Thymus (tissue), 11 donors: ENCODE measurements around the gene TPCN1. TPM values are rescaled to one million over a fixed set of nuclear protein-coding genes. Genes with fewer than 3 reads are reported as not detected.

Source experiments
- DNase-seq, 9 donors: peaks; one replicate each; pipeline ENCODE4 v3.0.0-alpha.2; 2013; ENCODE audit warnings: low spot score in 9 of 9, low read depth in 6 of 9, missing footprints in 1 of 9
- H3K27ac ChIP-seq, 2 donors: one replicate each; pipeline ENCODE4 v1.5.1; 2013; ENCODE audit warnings: control low read depth in 1 of 2, low read depth in 1 of 2, low read length in 1 of 2, mild to moderate bottlenecking in 1 of 2, moderate library complexity in 1 of 2
- H3K27me3 ChIP-seq, 2 donors: one replicate each; pipeline ENCODE4 v1.5.1; 2013; ENCODE audit warnings: low read length in 1 of 2; ENCODE audit not compliant: control insufficient read depth in 2 of 2, insufficient read depth in 1 of 2
- H3K36me3 ChIP-seq, 2 donors: one replicate each; pipeline ENCODE4 v1.5.1; 2013; ENCODE audit warnings: low read length in 1 of 2, mild to moderate bottlenecking in 1 of 2, moderate library complexity in 1 of 2; ENCODE audit not compliant: control insufficient read depth in 2 of 2, insufficient read depth in 2 of 2
- H3K4me1 ChIP-seq, 2 donors: one replicate each; pipeline ENCODE4 v1.5.1; 2013; ENCODE audit warnings: low read length in 2 of 2; ENCODE audit not compliant: control insufficient read depth in 2 of 2, insufficient read depth in 2 of 2
- H3K4me3 ChIP-seq, 2 donors: one replicate each; pipeline ENCODE4 v1.5.1; 2013; ENCODE audit warnings: low read length in 2 of 2, control low read depth in 1 of 2, mild to moderate bottlenecking in 1 of 2
- H3K9me3 ChIP-seq, 2 donors: one replicate each; pipeline ENCODE4 v1.5.1; 2013; ENCODE audit warnings: low read length in 1 of 2, mild to moderate bottlenecking in 1 of 2; ENCODE audit not compliant: control insufficient read depth in 2 of 2, insufficient read depth in 1 of 2
- WGBS: extraction: QIAGEN DNeasy Blood & Tissue Kit; methylation state at CpG from one replicate; pipeline ENCODE4 v1.1.7; 2013; 5-methylcytosine and 5-hydroxymethylcytosine counted together
- polyA plus RNA-seq: library from polyadenylated mRNA; stranded (reverse); fragments of 200-250 nt; gene quantifications from one replicate; pipeline ENCODE4 v1.2.3, GENCODE V29; 2013
- total RNA-seq: library from RNA; stranded (reverse); fragments of 120-200 nt; gene quantifications from one replicate; pipeline ENCODE4 v1.2.4, GENCODE V29; 2013
- donor health status: healthy.

TPCN1 gene
- total and polyA plus RNA-seq, 2 donors = 4.2 to 16.7 TPM

DNA sequence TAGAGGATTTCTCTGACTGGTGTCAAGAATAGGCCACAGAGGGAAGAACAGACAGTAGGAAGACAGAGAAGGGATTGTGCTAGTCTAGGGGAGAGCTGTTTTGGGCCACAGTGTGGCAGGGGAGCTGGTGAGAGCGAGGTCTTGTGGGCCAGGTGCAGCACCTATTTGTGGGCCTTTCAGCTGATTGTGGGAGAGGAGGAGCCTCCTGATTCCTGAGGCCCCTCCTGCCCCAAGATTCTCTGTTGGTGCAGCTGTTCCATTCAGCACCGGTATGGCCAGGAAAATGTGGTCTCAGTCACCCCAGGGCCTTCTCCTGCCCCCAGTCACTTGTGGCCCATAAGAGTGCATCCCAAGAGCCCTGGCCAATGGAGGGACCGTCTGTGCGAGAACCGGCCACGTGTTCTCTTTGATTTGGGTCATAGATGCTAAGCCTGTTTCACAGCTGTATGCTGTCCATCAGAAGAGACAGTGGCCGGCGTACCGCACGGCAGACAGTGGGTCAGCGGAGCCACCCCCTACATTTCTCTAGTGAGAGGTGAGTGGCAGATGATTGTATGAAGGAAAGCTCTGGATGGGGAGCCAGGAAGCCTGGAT, 27.7 kb downstream of the TPCN1 start:
- Histone ChIP-seq H3K4me3 (no peak overlapping the region), H3K27ac (no peak overlapping the region), H3K4me1 (peaks cover 0 to 54% of the 10 kb centered on the region in 2 donors), H3K27me3 (no peaks in the 10 kb centered on the region), H3K36me3 (peaks cover 5 to 21% of the 10 kb centered on the region in 2 donors), H3K9me3 (peaks cover 0 to 14% of the 10 kb centered on the region in 2 donors)
- 87% methylated on average over 11 of the region's 11 CpGs for WGBS
- no peak for DNase-seq

DNA sequence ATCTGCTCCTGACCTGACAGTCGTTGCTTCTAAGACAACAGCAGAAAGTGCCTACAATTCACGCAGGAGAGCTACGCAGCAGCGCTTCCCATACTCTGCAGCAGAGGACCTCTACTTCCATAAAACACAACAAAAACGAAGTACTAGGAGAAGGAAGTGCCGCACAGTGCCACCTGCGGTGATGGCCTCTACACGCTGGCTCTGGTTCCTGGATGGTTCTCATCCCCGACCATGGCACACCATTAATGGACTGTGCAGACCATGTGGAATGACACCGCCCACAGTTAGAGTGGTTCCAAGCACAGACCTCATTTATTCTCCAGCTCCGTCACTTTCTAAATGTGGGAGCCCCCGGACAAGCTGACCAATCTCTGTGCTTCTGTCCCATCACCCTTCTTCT, 28.3 kb downstream of the TPCN1 start:
- Histone ChIP-seq H3K36me3 (peaks cover 5 to 21% of the 10 kb centered on the region in 2 donors), H3K9me3 (peaks cover 0 to 15% of the 10 kb centered on the region in 2 donors), H3K27me3 (no peaks in the 10 kb centered on the region), H3K4me3 (no peak overlapping the region), H3K27ac (no peak overlapping the region), H3K4me1 (peaks cover 0 to 47% of the 10 kb centered on the region in 2 donors)
- 97% methylated on average over 12 of the region's 12 CpGs for WGBS
- no peak for DNase-seq

DNA sequence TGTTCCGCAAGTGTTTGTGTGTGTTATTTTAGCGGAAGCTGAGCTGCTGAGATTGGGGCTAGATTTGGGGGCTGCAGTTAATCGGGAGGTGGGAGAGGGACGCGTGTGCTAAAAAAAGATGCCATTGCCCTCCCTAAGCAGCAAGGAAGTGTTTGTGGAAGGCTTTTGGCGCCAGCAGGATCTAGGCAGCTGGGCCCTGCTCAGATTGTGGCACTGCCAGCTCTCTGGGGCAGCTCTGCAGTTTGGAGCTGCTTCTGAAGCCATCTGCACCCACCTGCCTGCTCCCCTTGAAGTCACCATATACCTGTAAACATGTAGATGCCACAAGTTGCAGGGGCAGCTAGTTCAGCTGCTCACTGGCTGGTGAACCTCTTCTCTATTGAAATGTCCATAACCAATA, 28.8 kb downstream of the TPCN1 start:
- H3K9me3 ChIP-seq = peaks cover 0 to 15% of the 10 kb centered on the region in 2 donors
- H3K36me3 ChIP-seq = peaks cover 5 to 21% of the 10 kb centered on the region in 2 donors
- WGBS = 98% methylated on average over 6 of the region's 6 CpGs

DNA sequence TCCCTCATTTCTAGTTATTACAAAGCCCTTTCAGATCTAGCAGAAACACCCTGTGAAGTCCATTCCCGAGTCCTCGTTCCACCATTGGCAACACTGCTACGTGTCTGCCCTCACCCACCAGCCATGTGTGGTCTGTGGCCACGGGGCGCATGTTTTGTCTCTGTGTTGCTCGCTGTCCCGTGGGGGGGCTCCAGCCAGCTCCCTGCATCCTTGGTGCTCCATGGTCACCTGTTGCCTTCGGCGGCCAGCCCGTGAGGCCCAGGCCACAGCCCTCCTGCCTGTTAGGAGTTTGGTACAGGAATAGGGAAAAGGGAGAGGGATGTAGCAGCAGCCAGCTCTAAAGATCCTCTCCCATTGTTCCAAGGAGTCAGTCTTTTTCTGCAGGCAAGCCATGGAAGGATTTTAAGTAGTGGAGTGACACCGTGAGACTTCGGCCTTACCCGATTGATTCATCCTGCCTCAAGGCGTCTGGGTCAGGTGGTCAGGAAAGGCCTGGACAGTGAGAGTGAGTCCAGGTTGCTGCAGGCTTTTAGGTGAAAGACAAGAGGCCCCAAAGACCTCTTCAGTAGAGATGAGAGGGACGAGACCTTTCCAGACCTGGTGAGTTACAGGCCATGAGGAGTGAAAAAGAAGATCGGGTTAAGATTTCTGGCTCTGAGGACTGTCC, 30.3 kb downstream of the TPCN1 start:
- Histone ChIP-seq H3K9me3 (peaks cover 0 to 15% of the 10 kb centered on the region in 2 donors), H3K27ac (no peak overlapping the region), H3K27me3 (no peaks in the 10 kb centered on the region), H3K4me1 (peaks cover 0 to 34% of the 10 kb centered on the region in 2 donors), H3K4me3 (no peak overlapping the region), H3K36me3 (peaks cover 4 to 17% of the 10 kb centered on the region in 2 donors)
- WGBS = 97% methylated on average over 16 of the region's 16 CpGs
- DNase-seq = no peak

More for the DNA sequence above, 28.8 kb downstream of the TPCN1 start:
- Histone ChIP-seq H3K27ac (no peak overlapping the region), H3K4me3 (no peak overlapping the region), H3K4me1 (peaks cover 0 to 44% of the 10 kb centered on the region in 2 donors), H3K27me3 (no peaks in the 10 kb centered on the region)
- DNase-seq = no peak

DNA sequence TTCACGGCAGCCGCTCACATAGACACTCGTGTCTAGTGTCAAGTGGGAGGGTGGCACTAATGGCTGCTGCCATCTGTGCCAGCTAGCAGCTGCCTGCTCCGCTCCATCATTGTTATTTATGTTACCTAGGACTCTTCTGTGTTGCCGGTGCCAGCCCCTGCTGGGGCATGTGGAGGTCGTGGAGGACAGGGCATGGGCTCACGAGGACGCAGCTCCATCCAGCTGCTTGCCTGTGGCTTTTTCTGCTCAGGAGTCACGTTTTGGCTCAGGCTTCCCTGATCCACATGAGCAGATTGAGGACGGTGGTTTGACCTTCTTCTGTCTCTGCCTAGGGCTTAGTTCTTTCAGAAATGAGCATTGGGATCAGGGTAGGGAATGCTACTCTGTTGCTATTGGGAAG, 31.2 kb downstream of the TPCN1 start:
- Histone ChIP-seq H3K27me3 (no peaks in the 10 kb centered on the region), H3K36me3 (peaks cover 0 to 11% of the 10 kb centered on the region in 2 donors), H3K27ac (no peak overlapping the region), H3K4me3 (no peak overlapping the region), H3K4me1 (peaks cover 0 to 25% of the 10 kb centered on the region in 2 donors), H3K9me3 (peaks cover 0 to 15% of the 10 kb centered on the region in 2 donors)
- no peak for DNase-seq
- 97% methylated on average over 10 of the region's 10 CpGs for WGBS

DNA sequence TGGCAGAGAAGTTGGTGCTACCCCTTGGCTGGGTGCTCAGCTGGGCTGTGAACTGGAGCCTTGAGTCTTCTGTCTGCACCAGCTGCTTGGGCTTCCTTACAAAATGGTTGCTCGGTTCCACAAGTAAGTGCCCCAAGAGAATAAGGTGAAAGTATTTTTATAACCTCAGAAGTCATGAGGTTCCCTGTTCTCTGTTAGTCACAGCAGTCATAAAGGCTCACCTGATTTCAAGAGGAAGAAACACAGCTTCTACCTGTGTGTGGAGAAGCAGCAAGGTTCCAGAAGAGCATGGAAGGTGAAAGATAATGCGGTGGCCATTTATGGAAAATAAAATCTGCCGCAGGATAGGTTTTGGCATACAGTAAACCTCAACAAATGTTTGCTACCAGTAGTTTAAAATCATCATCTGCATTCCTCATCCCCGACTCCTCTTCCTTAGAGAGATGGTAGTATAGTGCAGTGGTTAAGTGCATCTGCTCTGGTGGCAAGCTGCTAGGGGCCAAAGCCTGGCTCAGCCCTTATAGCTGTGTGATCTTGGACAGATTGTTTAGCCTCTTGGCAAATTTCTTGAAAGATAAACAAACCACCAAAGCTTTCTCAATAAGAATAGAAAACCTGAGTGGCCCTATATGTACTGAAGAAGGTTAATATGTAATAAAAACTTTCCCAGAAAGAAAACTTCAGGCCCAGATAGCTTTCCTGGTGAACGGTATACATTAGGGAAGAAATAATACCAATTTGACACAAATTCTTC, 32.4 kb downstream of the TPCN1 start:
- Histone ChIP-seq H3K27ac (no peak overlapping the region), H3K36me3 (peaks cover 0 to 9% of the 10 kb centered on the region in 2 donors)
- over 99% methylated on average over 5 of the region's 5 CpGs for WGBS

DNA sequence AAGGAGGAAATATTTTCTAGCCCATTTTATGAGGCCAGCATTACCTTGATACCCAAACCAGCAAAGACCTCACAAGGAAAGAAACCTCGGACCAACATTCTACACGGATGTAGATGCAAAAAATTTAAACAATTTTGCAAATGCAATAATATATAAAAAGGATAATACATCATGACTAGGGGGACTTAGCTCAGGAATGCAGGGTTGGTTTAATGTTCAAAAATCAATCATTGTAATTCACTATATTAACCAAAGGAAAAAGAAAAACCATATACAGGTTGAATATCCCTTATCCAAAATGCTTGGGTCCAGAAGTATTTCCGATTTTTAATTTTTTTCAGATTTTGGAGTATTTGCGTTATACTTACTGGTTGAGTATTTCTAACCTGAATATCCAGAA, 33.0 kb downstream of the TPCN1 start:
- Histone ChIP-seq H3K27me3 (no peaks in the 10 kb centered on the region), H3K36me3 (peaks cover 0 to 9% of the 10 kb centered on the region in 2 donors), H3K4me1 (peaks cover 0 to 9% of the 10 kb centered on the region in 2 donors), H3K27ac (no peak overlapping the region), H3K4me3 (no peak overlapping the region), H3K9me3 (peaks cover 0 to 15% of the 10 kb centered on the region in 2 donors)
- 97% methylated on average over 4 of the region's 4 CpGs for WGBS
- no peak for DNase-seq

More for the DNA sequence above, 32.4 kb downstream of the TPCN1 start:
- no peak for DNase-seq
- H3K4me1 ChIP-seq = peaks cover 0 to 13% of the 10 kb centered on the region in 2 donors
- H3K4me3 ChIP-seq = no peak overlapping the region
- H3K9me3 ChIP-seq = peaks cover 0 to 15% of the 10 kb centered on the region in 2 donors
- H3K27me3 ChIP-seq = no peaks in the 10 kb centered on the region

DNA sequence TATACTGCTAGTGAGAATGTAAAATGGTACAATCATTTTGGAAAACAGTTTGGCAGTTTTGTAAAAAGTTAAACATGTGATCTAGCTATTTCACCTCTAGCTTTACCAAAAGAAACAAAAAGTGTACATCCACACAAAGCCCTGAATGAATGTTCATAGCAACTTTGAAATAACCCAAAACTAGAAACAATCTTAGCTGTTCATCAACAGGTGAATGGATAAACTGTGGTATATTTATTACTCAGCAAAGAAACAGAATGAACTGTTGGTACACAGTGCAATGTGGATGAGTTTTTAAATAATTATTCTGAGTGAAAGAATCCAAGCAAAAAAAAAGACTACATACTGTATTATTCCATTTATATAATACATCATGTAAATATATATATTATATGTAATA, 36.3 kb downstream of the TPCN1 start:
- Histone ChIP-seq H3K36me3 (peaks cover 0 to 2% of the 10 kb centered on the region in 2 donors), H3K4me1 (peaks cover 15 to 31% of the 10 kb centered on the region in 2 donors), H3K9me3 (peaks cover 0 to 9% of the 10 kb centered on the region in 2 donors), H3K4me3 (no peak overlapping the region), H3K27me3 (no peaks in the 10 kb centered on the region), H3K27ac (no peak overlapping the region)
- no peak for DNase-seq

DNA sequence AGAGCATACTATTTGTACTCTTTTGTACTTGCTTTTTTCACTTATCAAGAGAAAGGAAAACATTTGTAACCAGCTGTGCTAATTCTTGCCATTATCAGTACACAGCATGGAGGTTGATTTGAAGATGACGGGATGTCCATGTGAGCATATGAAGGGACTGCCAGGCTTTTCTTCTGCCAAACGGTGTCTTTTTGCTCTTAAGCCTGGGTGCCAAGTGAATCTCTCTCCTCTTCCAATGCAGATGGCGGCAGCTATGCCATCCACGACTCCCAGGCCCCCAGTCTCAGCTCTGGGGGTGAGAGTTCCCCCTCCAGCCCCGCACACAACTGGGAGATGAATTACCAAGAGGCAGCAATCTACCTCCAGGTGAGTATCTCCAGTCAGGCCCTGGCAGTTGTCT, 38.9 kb downstream of the TPCN1 start:
- Histone ChIP-seq H3K9me3 (no peaks in the 10 kb centered on the region), H3K27ac (peak overlapping the region; percentile 53 to 59), H3K4me3 (no peak overlapping the region), H3K27me3 (no peaks in the 10 kb centered on the region), H3K36me3 (peaks cover 0 to 3% of the 10 kb centered on the region in 2 donors), H3K4me1 (peaks cover 17 to 46% of the 10 kb centered on the region in 2 donors)
- no peak for DNase-seq
- 90% methylated on average over 5 of the region's 5 CpGs for WGBS
